GM19025 (cell line): Measurements from ENCODE around the gene ZFP36L1.
A peak's percentile ranks its signal among the peaks of the same experiment; 100 is the strongest.

Experiments
- ATAC-seq: cut with Tn5 transposase; IDR thresholded peaks from one replicate; pipeline ENCODE4 v1.9.1; 2021; ENCODE audit warnings: mild to moderate bottlenecking, low read depth, moderate library complexity; ENCODE audit not compliant: unreplicated experiment

ZFP36L1 gene

GRCh38 chr14:68747393-68747792, 45.5 kb downstream of the ZFP36L1 start:
- no peak for ATAC-seq

GRCh38 chr14:68744613-68745012, 48.3 kb downstream of the ZFP36L1 start:
- no peak for ATAC-seq

GRCh38 chr14:68741839-68742470, 50.9 kb downstream of the ZFP36L1 start:
- ATAC-seq: peak; percentile 80

- ATAC-seq: no peak
Measured at GRCh38 chr14:68741477-68741791, 51.4 kb downstream of the ZFP36L1 start.

DNA sequence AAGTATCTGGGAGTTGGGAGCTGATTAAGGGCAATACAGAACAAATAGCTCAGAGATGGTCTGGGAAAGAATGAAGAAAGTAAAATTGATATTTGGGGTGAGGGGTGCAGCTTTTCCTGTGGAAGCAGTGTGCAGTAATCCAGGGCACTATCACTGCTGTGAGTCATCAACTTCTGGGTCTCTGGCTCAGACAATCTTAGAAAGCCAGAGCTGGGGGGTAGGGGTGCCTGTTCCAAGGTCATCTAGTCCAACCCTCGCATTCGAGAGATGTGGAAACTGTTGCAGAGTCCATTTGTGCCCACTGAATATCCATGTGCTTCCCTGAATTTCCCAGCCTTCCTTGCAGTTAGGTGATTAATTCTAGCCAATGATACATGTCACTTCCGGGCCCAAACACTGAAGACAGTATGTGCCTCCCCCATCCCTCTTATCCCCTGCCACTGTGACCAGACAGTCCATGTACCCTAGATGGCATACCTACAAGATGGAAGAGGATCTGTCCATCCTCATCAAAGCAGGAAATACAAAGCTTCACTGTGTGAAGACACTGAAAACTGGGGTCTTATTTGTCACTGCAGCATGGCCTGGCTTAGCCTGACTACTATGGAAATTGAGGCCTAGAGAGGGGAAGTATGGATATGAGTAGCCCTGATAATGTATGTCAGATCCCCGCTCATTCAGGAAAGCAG, 51.9 kb downstream of the ZFP36L1 start:
- no peak for ATAC-seq

GRCh38 chr14:68739701-68740100, 53.2 kb downstream of the ZFP36L1 start:
- ATAC-seq: no peak

- no peak for ATAC-seq
Measured at GRCh38 chr14:68738559-68738958, 54.3 kb downstream of the ZFP36L1 start.
